GM12878 (cell line): Measurements from ENCODE around the gene RPL12. TPM values are rescaled to one million over a fixed set of nuclear protein-coding genes. Genes with fewer than 3 reads are reported as not detected.

Experiments
- ATAC-seq: fragments of 200-7000 bp; cut with Tn5 transposase; 3 replicates; pipeline ENCODE4 v1.9.1; 2020; ENCODE audit warnings: mild to moderate bottlenecking, moderate library complexity
- BruUV-seq: library from RNA; stranded (reverse); fragments of 400-500 nt; replicated peaks from 2 replicates; lab custom pipeline; 2021; lab: Mats Ljungman, UMichigan
- CTCF ChIA-PET: fragments of 300-600 bp; sonication (Branson Sonifier 250); formaldehyde crosslinking; extraction: SDS; loops from one replicate; lab custom pipeline; 2021; ENCODE audit warnings: inconsistent platforms; lab: Yijun Ruan, JAX
- POLR2A ChIA-PET: fragments of 350-600 bp; formaldehyde crosslinking; extraction: SDS; loops from one replicate; lab custom pipeline; 2021; ENCODE audit warnings: inconsistent platforms; lab: Charles Lee
- RAD21 ChIA-PET: fragments of 300-600 bp; sonication (Branson Sonifier 250); formaldehyde crosslinking; loops from one replicate; lab custom pipeline; 2023; ENCODE audit warnings: antibody characterized with exemption; ENCODE audit not compliant: unreplicated experiment; lab: Charles Lee
- SMC1A ChIA-PET: fragments of 300-600 bp; sonication (Branson Sonifier 250); formaldehyde crosslinking; loops from one replicate; lab custom pipeline; 2023; ENCODE audit not compliant: unreplicated experiment, uncharacterized antibody; lab: Charles Lee
- DNase-seq: peaks from one replicate; pipeline ENCODE4 v3.0.0-alpha.2; 2011; ENCODE audit warnings: low read depth, low spot score
- FAIRE-seq: peaks from 3 replicates; lab custom pipeline; 2011; peaks lifted over from hg19 to GRCh38; lab: Jason Lieb, UNC
- H2AFZ ChIP-seq: 2 replicates; pipeline ENCODE4 v1.6.0; 2011; ENCODE audit warnings: low read depth, low read length, control low read depth; ENCODE audit not compliant: control insufficient read depth
- H3K27ac ChIP-seq: 2 replicates; pipeline ENCODE4 v1.5.1; 2011; ENCODE audit warnings: control low read depth; ENCODE audit not compliant: control insufficient read depth, insufficient read depth
- H3K27me3 ChIP-seq, 2 experiments: replicated peaks in 1 of 2; 2 replicates each; pipeline versions ENCODE4 v1.6.0 to v1.6.1; 2011; ENCODE audit warnings: low read length in 1 of 2; ENCODE audit not compliant: control insufficient read depth in 2 of 2, insufficient read depth in 2 of 2
- H3K36me3 ChIP-seq, 2 experiments: 2 replicates each; pipeline ENCODE4 v1.5.1; 2011; ENCODE audit warnings: low read length in 1 of 2; ENCODE audit not compliant: control insufficient read depth in 2 of 2, insufficient read depth in 2 of 2
- H3K4me1 ChIP-seq: 2 replicates; pipeline ENCODE4 v1.6.1; 2011; ENCODE audit warnings: mild to moderate bottlenecking, low read length, moderate library complexity, mixed read lengths; ENCODE audit not compliant: control insufficient read depth, insufficient read depth
- H3K4me2 ChIP-seq: 2 replicates; pipeline ENCODE4 v1.6.0; 2011; ENCODE audit warnings: control low read depth; ENCODE audit not compliant: control insufficient read depth, insufficient read depth
- H3K4me3 ChIP-seq: fragments of 200-600 bp; sonication (generic); 2 replicates; pipeline ENCODE4 v1.5.1; 2016
- H3K79me2 ChIP-seq: 2 replicates; pipeline ENCODE4 v1.6.0; 2011; ENCODE audit warnings: low read length; ENCODE audit not compliant: control insufficient read depth, insufficient read depth
- H3K9ac ChIP-seq: 2 replicates; pipeline ENCODE4 v1.8.0; 2011; ENCODE audit warnings: low read length, control low read depth, mixed read lengths; ENCODE audit not compliant: control insufficient read depth, insufficient read depth
- H3K9me3 ChIP-seq: replicated peaks from 3 replicates; pipeline ENCODE4 v1.5.1; 2011; ENCODE audit warnings: mild to moderate bottlenecking, low read length; ENCODE audit not compliant: control insufficient read depth, insufficient read depth
- H4K20me1 ChIP-seq: 2 replicates; pipeline ENCODE4 v1.6.0; 2011; ENCODE audit not compliant: control insufficient read depth, insufficient read depth
- CBX5 ChIP-seq: sonication (generic); IDR thresholded peaks from 2 replicates; pipeline ENCODE4 v1.6.1; 2016; ENCODE audit warnings: low read depth, moderate library complexity, mild to moderate bottlenecking, inconsistent platforms
- RFX5 ChIP-seq: IDR thresholded peaks from 2 replicates; pipeline ENCODE4 v1.6.1; 2011; ENCODE audit warnings: low read depth, low read length, improper control_type of control experiment
- STAT1 ChIP-seq: fragments of 450-650 bp; conservative IDR thresholded peaks from 2 replicates; pipeline ENCODE4 v1.6.1; 2014; ENCODE audit warnings: antibody characterized with exemption, mild to moderate bottlenecking
- WGBS: methylation state at CpG from one replicate; pipeline ENCODE4 v1.1.6; 2016; ENCODE audit warnings: low lambda C conversion rate; ENCODE audit not compliant: insufficient replicate concordance, insufficient coverage; ENCODE audit errors: missing lambda C conversion rate; 5-methylcytosine and 5-hydroxymethylcytosine counted together
- in situ Hi-C: fragments of 300-500 bp; cut with MboI; formaldehyde crosslinking; loops from 9 replicates; pipeline ENCODE4 v1.14.3; 2018; ENCODE audit warnings: mixed read lengths
- intact Hi-C: fragments of 100-400 bp; cut with micrococcal nuclease; formaldehyde crosslinking; loops from one replicate; pipeline ENCODE4 v1.14.2; 2022; ENCODE audit not compliant: unreplicated experiment
- polyA plus RNA-seq, 11 experiments: library from polyadenylated mRNA; depleted of rRNA in 4 of 11; unstranded in 6 of 11; stranded (reverse) in 5 of 11; fragments of >200 nt; fragmentation: Nextera tagmentation in 4 of 11; fragmentation: Illumina TruSeq in 1 of 11; extraction: Ambion mirVana in 4 of 11; extraction: Trizol in 1 of 11; gene quantifications; 1 replicate in 1 of 11; 2 replicates in 10 of 11; pipeline versions ENCODE4 v1.2.1 to v1.2.3, GENCODE V29; 2011 to 2016; ENCODE audit warnings: inconsistent platforms in 2 of 11, missing spikeins in 2 of 11, low read depth in 1 of 11
- total RNA-seq, 4 experiments: library from RNA; depleted of rRNA in 3 of 4; stranded (reverse); fragments of >200 nt in 3 of 4; fragmentation: Illumina TruSeq in 1 of 4; extraction: Trizol in 1 of 4; gene quantifications; 2 replicates each; pipeline versions ENCODE4 v1.2.1 to v1.2.3, GENCODE V29; 2013 to 2021
- TF ChIP-seq, protein P1 (sequence below): fragments of 450-650 bp; IDR thresholded peaks from 2 replicates; pipeline ENCODE4 v1.6.1; 2017; ENCODE audit warnings: antibody characterized with exemption, mild to moderate bottlenecking, moderate library complexity

Gene RPL12
- total and polyA plus RNA-seq, 10 of the 15 experiments (the other 5 are each of a cell fraction or from before 2014, with no cell fraction given), result 961 to 5,544 (median 2,858) TPM

DNA sequence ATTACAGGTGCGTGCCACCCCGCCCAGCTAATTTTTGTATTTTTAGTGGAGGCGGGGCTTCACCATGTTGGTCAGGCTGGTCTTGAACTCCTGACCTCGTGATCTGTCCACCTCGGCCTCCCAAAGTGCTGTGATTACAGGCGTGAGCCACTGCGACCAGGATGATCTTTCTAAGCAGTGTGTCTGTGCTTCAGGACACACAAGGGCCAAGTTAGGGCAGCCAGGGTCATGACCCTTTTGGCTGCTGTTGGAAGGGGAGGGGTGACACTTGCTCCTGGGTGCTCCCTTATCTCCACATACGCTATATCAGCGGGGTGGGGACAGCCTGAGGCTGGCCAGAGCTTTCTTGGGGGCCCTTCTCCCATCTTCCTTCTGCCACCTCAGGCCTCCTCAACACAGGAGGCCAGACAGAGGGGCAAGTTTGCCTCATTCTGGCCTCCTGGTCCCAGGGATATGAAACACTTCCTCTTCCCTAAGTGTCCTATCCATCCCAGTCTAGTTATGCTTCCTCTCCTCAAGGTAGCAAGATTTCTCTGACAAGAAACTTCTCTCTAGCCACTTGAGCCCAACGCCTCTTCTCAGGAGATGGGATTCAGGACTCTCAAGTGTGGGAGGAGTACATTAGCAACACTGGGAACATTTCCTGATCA is 28.9 kb downstream of the RPL12 start:
- in situ Hi-C loops (no loop called here), intact Hi-C loops (loop anchor here (5.0 to 10.0 kb wide), 2 partner anchors 110 to 477 kb away; no protein-coding TSS in a partner anchor)
- ChIA-PET POLR2A (interaction anchor here (1.2 to 2.8 kb wide), 2 partner anchors 25 to 29 kb away, joined by 5 to 26 read pairs; partner anchors contain the start of genes LRSAM1, RPL12 and SLC2A8), CTCF (interaction anchor here (0.8 to 1.8 kb wide), 4 partner anchors 33 to 207 kb away, joined by 3 to 6 read pairs (median 4); no protein-coding TSS in a partner anchor), RAD21 (interaction anchor here (1.2 kb wide), 1 partner anchor 26 kb away, joined by 3 read pairs; no protein-coding TSS in a partner anchor), SMC1A (interaction anchor here (1.2 to 2.0 kb wide), 4 partner anchors 25 to 482 kb away, joined by 3 to 4 read pairs (median 4); partner anchors contain the start of gene SLC2A8)
- Histone ChIP-seq H3K4me2 (peak overlapping the region; percentile 92), H3K4me3 (0 out of 2 replicates have a peak overlapping the region, but pooled peaks have one; percentile 90), H3K4me1 (peaks cover 13% of the 10 kb centered on the region), H3K79me2 (peaks cover 42% of the 10 kb centered on the region), H3K9ac (peak overlapping the region; percentile 99; the same call in 1 of the 2 replicates), H2AFZ (no peak overlapping the region), H3K36me3 (no peaks in the 10 kb centered on the region), H3K27ac (no peak overlapping the region), H3K9me3 (no peaks in the 10 kb centered on the region), H4K20me1 (no peaks in the 10 kb centered on the region), H3K27me3 (no peaks in the 10 kb centered on the region)
- WGBS, result 96% methylated on average over 10 of the region's 10 CpGs
- no peak for ATAC-seq
- no peak for DNase-seq
- no peak for TF ChIP-seq CBX5
- TF ChIP-seq, protein P1, sequence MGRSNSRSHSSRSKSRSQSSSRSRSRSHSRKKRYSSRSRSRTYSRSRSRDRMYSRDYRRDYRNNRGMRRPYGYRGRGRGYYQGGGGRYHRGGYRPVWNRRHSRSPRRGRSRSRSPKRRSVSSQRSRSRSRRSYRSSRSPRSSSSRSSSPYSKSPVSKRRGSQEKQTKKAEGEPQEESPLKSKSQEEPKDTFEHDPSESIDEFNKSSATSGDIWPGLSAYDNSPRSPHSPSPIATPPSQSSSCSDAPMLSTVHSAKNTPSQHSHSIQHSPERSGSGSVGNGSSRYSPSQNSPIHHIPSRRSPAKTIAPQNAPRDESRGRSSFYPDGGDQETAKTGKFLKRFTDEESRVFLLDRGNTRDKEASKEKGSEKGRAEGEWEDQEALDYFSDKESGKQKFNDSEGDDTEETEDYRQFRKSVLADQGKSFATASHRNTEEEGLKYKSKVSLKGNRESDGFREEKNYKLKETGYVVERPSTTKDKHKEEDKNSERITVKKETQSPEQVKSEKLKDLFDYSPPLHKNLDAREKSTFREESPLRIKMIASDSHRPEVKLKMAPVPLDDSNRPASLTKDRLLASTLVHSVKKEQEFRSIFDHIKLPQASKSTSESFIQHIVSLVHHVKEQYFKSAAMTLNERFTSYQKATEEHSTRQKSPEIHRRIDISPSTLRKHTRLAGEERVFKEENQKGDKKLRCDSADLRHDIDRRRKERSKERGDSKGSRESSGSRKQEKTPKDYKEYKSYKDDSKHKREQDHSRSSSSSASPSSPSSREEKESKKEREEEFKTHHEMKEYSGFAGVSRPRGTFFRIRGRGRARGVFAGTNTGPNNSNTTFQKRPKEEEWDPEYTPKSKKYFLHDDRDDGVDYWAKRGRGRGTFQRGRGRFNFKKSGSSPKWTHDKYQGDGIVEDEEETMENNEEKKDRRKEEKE, result no peak
- no peak for TF ChIP-seq STAT1
- TF ChIP-seq RFX5, result no peak
- BruUV-seq, result no TSS peak
- FAIRE-seq, result no peak
